RWPE1 (cell line): ENCODE measurements around the gene AADAC.
"Not testable (repeated sequence)": the region's sequence is repeated elsewhere in the genome, so short reads cannot be mapped to it uniquely, and the experiment has no call there.

Experiments
- CTCF ChIA-PET: fragments of 350-600 bp; sonication (Branson Sonifier 250); formaldehyde crosslinking; extraction: SDS; loops from one replicate; lab custom pipeline; 2021; lab: Yijun Ruan, JAX
- POLR2A ChIA-PET: fragments of 400-600 bp; formaldehyde crosslinking; extraction: SDS; loops from one replicate; lab custom pipeline; 2020; ENCODE audit warnings: antibody characterized with exemption; ENCODE audit not compliant: low non-redundant PET; lab: Yijun Ruan, JAX
- DNase-seq: peaks from one replicate; pipeline ENCODE4 v3.0.0; 2012; ENCODE audit warnings: low spot score
- H3K27ac ChIP-seq: fragments of 450-650 bp; 2 replicates; pipeline ENCODE4 v1.5.1; 2017
- TF ChIP-seq, protein P1 (sequence below): fragments of 450-650 bp; conservative IDR thresholded peaks from 2 replicates; pipeline ENCODE4 v1.5.1; 2017; ENCODE audit warnings: low read depth, mild to moderate bottlenecking

AADAC gene

DNA sequence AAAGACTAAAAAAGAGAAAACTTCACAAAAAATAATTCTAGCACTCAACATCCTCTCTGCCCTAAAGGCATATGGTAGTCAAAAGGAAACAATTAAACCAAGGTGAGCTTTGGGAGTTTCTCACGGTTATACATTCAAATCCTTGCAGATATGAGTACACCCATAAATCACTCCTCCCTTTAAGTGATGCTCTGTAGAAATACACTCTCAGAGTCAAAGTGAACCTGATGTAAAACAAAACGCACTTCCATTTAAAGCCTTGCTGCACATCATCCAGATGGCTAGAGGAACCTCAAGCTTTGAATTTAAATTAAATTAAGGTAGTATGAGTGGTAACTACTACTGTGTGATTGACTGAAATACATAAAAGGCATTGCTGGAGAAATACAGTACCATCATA lies 36.0 kb upstream of the AADAC start:
- TF ChIP-seq, protein P1, sequence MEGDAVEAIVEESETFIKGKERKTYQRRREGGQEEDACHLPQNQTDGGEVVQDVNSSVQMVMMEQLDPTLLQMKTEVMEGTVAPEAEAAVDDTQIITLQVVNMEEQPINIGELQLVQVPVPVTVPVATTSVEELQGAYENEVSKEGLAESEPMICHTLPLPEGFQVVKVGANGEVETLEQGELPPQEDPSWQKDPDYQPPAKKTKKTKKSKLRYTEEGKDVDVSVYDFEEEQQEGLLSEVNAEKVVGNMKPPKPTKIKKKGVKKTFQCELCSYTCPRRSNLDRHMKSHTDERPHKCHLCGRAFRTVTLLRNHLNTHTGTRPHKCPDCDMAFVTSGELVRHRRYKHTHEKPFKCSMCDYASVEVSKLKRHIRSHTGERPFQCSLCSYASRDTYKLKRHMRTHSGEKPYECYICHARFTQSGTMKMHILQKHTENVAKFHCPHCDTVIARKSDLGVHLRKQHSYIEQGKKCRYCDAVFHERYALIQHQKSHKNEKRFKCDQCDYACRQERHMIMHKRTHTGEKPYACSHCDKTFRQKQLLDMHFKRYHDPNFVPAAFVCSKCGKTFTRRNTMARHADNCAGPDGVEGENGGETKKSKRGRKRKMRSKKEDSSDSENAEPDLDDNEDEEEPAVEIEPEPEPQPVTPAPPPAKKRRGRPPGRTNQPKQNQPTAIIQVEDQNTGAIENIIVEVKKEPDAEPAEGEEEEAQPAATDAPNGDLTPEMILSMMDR, result no peak
- no peak for DNase-seq
- CTCF ChIA-PET, result no interaction called here
- POLR2A ChIA-PET, result no interaction called here
- no peak overlapping the region for H3K27ac ChIP-seq

DNA sequence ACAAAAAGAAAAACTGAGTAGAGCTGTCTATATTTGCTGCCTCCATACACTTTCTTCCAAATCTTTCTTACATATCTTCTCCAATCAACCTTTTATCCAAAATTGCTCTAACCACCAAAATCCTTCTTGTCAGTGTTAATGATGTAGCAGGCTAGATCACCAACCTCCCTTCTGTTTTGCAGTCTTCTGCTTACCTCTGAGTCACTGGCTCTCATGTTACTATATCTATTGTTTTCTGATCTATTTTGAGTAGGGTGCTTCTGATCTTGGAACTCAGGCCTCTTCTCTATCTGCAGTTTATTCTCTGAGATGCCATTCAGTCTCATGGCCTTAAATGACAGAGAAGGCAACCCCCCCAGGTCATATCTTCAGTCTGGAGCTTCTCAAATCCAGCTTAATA lies 26.3 kb upstream of the AADAC start:
- ChIA-PET POLR2A (no interaction called here), CTCF (no interaction called here)
- no peak overlapping the region for H3K27ac ChIP-seq
- TF ChIP-seq, protein P1, result no peak
- DNase-seq, result no peak

DNA sequence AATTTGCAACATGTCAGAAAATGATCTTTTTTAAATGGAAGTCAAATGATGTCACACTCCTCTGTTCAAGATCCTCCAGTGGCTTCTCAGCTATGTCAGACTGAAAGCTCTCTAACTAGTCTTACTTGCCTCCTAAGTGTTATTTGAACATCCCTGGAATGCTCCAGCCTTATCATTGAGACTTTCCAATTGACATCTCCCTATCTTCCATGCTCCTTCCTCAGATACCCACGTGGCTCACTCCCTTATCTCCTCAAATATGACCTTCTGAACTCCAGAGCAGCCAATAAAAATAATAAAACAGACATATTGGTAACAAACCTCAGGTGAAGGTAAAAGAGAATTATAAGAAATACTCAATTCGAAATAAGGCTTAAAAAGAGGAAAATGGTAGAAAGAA lies 25.5 kb upstream of the AADAC start:
- CTCF ChIA-PET, result no interaction called here
- TF ChIP-seq, protein P1, result no peak
- DNase-seq, result no peak

DNA sequence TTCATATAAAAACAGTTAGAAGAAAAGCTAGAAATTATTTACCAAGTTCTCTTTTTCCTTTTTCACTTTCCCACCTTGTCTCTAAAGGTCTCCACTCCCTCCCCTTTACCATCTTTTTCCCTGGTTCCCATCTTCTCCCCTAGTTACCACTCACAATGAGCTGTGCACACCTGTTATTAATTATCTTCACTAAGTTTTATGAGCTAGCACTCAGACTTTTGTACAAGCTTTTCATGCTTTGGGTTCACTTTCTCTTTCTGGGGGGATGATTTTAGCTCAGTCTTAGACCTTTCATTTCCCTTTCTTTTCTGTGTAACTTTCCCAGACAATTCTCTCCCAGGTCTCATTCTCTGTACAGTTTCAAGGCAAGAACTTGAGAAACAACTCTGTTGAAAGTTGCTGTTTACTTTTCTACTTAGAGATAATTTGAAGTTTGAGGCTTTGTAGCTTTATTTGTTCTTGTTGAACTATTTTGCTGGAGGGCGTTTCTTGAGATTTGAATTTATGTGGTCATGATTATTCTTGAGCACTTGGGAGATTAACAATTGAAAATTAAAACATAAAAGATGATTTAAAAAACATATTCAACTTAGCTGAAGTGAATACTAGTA lies 24.0 kb upstream of the AADAC start:
- H3K27ac ChIP-seq, result no peak overlapping the region
- ChIA-PET POLR2A (no interaction called here), CTCF (no interaction called here)
- TF ChIP-seq, protein P1, result no peak
- DNase-seq, result no peak

More for the DNA sequence above, 25.5 kb upstream of the AADAC start:
- POLR2A ChIA-PET, result no interaction called here
- H3K27ac ChIP-seq, result no peak overlapping the region

DNA sequence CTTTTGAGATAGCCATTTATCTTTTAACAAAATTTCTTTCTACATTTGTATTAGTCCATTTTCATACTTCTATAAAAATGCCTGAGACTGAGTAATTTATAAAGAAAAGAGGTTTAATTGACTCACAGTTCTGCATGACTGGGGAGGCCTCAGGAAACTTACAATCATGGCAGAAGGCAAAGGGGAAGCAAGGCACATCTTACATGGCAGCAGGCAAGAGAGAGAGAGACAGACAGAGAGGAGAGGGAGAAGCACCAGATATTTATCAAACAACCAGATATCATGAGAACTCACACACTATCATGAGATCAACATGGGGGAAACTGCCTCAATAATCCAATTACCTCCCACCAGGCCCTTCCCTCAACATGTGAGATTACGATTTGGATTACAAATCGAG lies 23.2 kb upstream of the AADAC start:
- DNase-seq, POLR2A ChIA-PET, H3K27ac ChIP-seq: not testable (repeated sequence)
- CTCF ChIA-PET, result interaction anchor here (0.6 kb wide), 1 partner anchor 826 kb away, joined by 3 read pairs; no protein-coding TSS in a partner anchor

DNA sequence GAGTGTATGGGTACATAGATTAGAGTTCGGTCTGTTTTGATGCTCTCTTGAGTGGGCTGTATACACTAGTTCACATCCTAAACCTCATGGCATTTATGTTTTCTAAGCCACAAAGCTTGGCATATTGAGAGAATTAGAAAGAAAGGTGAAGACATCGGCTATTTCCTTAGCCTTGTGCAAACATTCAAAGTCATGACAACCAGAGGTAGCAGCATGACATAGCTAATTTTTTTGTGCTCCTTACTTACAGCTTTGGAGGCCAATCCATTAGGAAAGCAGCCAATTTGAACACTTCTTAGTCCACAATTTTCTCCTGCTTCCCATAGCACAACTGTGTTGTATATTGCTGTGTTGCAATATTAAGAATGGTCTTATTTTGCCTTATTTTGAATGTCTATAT lies 21.5 kb upstream of the AADAC start:
- ChIA-PET POLR2A (no interaction called here), CTCF (interaction anchor here (1.0 kb wide), 1 partner anchor 624 kb away, joined by 4 read pairs; no protein-coding TSS in a partner anchor)
- TF ChIP-seq, protein P1, result no peak
- DNase-seq, result no peak
- no peak overlapping the region for H3K27ac ChIP-seq

DNA sequence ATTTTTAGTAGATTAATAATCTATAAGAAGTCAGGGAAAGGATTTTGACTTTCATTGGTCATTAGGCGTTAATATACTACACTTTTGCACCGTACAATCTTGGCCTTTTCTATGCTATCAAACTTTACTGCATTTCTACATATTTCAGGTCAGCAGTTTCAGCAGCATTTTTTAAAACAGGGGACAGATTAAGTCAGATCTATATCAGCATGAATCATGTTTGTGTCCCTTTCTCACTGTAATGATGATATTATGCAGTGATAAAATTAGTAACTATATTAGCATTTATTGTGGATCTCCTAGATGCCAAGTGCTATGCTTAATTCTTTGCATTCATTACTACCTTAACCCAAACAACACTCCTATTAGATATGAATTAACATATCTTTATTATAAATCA lies 20.3 kb upstream of the AADAC start:
- CTCF ChIA-PET, result no interaction called here
- DNase-seq, result no peak
- TF ChIP-seq, protein P1, result no peak
- POLR2A ChIA-PET, result no interaction called here
- H3K27ac ChIP-seq, result no peak overlapping the region
